Measurements from ENCODE around the gene TPK1.

- no peak for TF ChIP-seq CTCF (IDR thresholded peaks at IDR 0.05; ENCODE audit: poor library complexity, severe bottlenecking)
- TF ChIP-seq EZH2 (IDR thresholded peaks at IDR 0.05; ENCODE audit: borderline replicate concordance, insufficient read depth, low read length, poor library complexity, severe bottlenecking) = no peak
- TF ChIP-seq SMC3 (conservative IDR thresholded peaks at IDR 0.05; ENCODE audit: poor library complexity) = no peak
- no peak for TF ChIP-seq POLR2AphosphoS5 (IDR thresholded peaks at IDR 0.05)
- no peak for TF ChIP-seq EP300 (conservative IDR thresholded peaks at IDR 0.05; ENCODE audit: poor library complexity, severe bottlenecking)
- no peak for TF ChIP-seq RAD21 (conservative IDR thresholded peaks at IDR 0.05)
- TF ChIP-seq TAF1 (IDR thresholded peaks at IDR 0.05; ENCODE audit: low read depth) = no peak
- TF ChIP-seq MXI1 (conservative IDR thresholded peaks at IDR 0.05; ENCODE audit: poor library complexity, severe bottlenecking) = no peak
- TF ChIP-seq REST (IDR thresholded peaks at IDR 0.05; ENCODE audit: borderline replicate concordance) = no peak
Measured at GRCh38 chr7:144863320-144863647, 27.4 kb upstream of the TPK1 start.
